Omental fat pad (tissue), 4 donors: ENCODE data around the gene RASSF5. TPM values are rescaled to one million over a fixed set of nuclear protein-coding genes. Genes with fewer than 3 reads are reported as not detected.
"Not testable (repeated sequence)": the region's sequence is repeated elsewhere in the genome, so short reads cannot be mapped to it uniquely, and the experiment has no call there.

Experiments
- ATAC-seq: fragments of 150-250 bp; one replicate; pipeline ENCODE4 v1.9.1; 2016; ENCODE audit warnings: mild to moderate bottlenecking, moderate library complexity; ENCODE audit not compliant: low FRiP score
- DNase-seq: peaks from one replicate; pipeline ENCODE4 v3.0.0-alpha.2; 2019; ENCODE audit warnings: low spot score
- CTCF ChIP-seq, 3 donors: fragments of 450-650 bp; IDR thresholded peaks; one replicate each; pipeline ENCODE4 v1.5.1; 2016 to 2017; ENCODE audit warnings: antibody characterized with exemption in 3 of 3, mild to moderate bottlenecking in 3 of 3, moderate library complexity in 2 of 3
- total RNA-seq, 4 donors: library from RNA; depleted of rRNA; stranded (reverse); fragments of >200 nt; gene quantifications; one replicate each; pipeline ENCODE4 v1.1.0, GENCODE V29; 2016

Gene RASSF5
- total RNA-seq, 4 donors from 2014 or later, result 9.7 to 16.1 (median 10.8) TPM

DNA sequence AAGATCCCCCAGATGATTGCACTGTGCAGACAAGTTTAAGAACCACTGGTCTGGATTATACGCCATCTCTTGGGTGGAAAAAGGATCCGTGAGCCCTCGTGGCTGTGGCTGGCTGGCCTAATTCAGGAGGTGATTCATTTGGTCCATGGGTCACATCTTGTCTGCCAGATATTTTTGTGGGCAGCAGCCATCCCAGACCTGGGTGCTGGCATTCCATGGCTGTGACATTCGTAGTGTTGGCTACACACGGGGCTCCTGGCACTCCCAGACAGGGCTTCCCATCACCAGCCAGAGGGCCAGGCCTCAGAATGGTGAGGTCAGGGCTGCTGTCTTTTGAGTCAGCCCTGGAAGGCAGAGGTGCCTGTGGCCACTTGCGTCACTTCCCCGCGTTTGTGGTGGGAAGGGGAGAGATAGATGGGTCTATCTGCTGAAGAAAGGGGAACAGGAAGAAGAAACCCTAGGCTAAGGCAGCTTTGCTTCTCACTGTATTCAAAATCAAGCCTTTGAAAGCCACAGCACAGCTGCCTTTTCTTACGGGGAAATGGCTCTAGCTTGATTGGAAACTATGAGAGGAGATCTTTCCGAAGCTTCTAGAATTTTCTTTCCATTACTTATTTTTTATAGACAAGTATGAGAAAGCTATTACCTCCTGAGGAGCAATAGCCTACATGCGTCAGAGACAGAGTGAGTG lies 72.6 kb downstream of the RASSF5 start:
- no peak for TF ChIP-seq CTCF (IDR thresholded peaks at IDR 0.05)
- ATAC-seq (no peak), DNase-seq (no peak)

- ATAC-seq (no peak), DNase-seq (no peak)
- TF ChIP-seq CTCF (IDR thresholded peaks at IDR 0.05), result no peak
Observed at GRCh38 chr1:206580438-206581113, 73.2 kb downstream of the RASSF5 start.

DNA sequence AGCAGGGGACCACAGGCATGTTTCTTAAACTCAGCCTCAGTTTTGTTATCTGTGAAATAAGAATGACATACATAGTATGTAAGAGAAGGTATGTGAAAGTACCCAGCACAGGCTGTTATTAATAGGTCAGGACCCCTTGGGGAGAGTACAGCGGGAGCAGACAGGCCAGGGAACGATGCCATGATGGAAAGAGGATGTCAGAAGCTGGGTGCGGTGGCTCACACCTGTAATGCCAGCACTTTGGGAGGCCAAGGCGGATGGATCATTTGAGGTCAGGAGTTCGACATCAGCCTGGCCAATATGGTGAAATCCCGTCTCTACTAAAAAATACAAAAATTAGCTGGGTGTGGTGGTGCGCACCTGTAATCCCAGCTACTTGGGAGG lies 73.8 kb downstream of the RASSF5 start:
- ATAC-seq, DNase-seq: not testable (repeated sequence)

- DNase-seq, result no peak
- no peak for ATAC-seq
- TF ChIP-seq CTCF (IDR thresholded peaks at IDR 0.05), result no peak
Observed at GRCh38 chr1:206581571-206581981, 74.2 kb downstream of the RASSF5 start.

GRCh38 chr1:206582537-206582936 lies 75.2 kb downstream of the RASSF5 start:
- ATAC-seq (no peak), DNase-seq (no peak)
- TF ChIP-seq CTCF (IDR thresholded peaks at IDR 0.05), result no peak

DNA sequence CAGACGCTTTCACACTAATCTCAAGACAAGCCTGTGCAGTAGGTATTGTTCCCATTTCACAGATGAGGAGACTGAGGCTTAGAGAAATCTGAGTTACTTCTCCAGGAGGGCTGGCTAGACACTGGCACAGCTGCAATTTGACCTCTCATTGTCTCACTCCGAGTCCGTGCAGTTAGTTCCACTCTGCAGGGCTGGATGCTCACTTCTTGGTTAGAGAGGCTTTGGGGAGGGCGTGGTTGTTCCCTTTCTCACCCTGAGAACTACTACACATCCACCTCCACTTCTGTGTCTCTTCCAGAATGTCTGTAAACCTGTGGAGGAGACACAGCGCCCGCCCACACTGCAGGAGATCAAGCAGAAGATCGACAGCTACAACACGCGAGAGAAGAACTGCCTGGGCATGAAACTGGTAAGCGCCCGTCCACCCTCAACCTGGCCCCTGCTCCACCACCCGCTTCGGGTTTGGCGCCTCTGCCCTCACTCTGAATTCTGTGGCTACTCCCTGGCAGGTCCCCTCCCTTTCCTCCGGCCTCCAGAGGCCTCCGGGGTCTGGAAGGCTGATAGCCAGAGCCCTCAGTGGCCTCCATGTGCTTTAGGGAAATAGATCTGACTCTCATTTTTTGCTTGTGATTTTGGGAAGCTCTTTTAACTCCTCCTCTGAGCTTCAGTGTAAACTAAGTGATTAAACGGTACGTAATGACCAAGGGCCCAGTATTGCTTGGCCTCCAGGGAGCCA lies 75.8 kb downstream of the RASSF5 start:
- ATAC-seq (no peak), DNase-seq (no peak)
- no peak for TF ChIP-seq CTCF (IDR thresholded peaks at IDR 0.05)
